GM12801 (cell line): ENCODE data around the gene PA2G4.

ENCODE experiments used
- TF ChIP-seq, protein P1 (sequence below): IDR thresholded peaks from one replicate; pipeline ENCODE4 v1.5.1; 2011; ENCODE audit warnings: control low read depth; ENCODE audit not compliant: insufficient read length; ENCODE audit errors: extremely low read depth

The PA2G4 gene

DNA sequence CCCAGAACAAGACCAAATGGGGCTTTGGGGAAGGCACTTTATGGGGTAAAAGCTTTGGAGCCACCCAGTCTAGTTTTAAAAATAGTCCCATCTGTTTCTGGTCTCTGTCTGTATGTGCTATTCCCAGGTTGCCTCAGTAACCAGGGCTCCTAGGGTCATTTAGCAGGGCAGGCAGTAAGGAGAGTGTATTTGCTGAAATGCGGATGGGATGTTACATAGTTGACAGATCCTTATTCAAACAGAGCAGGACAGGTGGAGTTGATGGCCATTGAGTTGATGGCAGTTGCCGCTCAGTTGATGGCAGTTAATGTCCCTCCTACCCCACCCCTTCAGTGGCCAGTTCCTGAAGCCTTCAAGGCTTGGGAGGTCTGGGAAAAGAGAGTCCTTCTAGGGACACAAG is 18.3 kb downstream of the PA2G4 start:
- TF ChIP-seq, protein P1, sequence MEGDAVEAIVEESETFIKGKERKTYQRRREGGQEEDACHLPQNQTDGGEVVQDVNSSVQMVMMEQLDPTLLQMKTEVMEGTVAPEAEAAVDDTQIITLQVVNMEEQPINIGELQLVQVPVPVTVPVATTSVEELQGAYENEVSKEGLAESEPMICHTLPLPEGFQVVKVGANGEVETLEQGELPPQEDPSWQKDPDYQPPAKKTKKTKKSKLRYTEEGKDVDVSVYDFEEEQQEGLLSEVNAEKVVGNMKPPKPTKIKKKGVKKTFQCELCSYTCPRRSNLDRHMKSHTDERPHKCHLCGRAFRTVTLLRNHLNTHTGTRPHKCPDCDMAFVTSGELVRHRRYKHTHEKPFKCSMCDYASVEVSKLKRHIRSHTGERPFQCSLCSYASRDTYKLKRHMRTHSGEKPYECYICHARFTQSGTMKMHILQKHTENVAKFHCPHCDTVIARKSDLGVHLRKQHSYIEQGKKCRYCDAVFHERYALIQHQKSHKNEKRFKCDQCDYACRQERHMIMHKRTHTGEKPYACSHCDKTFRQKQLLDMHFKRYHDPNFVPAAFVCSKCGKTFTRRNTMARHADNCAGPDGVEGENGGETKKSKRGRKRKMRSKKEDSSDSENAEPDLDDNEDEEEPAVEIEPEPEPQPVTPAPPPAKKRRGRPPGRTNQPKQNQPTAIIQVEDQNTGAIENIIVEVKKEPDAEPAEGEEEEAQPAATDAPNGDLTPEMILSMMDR: no peak

DNA sequence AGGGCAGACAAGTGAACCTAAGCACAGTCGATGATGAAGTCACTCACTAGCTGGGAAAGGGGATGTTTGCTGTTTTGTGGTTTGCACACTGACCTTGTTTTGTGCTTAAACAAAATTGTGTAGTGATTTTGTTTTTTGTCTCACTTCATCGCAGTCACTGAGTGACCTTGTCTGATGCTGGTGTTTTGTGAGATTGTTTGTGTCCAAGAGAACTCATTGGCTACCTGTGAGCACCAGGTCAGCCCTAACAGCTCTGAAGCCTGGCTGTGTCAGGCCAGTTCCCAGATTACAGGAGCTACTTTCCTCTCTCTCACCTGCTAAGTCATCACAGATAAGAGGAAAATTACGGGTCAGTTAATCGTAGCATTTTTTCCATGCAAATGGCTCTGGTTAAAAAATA is 19.8 kb downstream of the PA2G4 start:
- TF ChIP-seq, protein P1: no peak

DNA sequence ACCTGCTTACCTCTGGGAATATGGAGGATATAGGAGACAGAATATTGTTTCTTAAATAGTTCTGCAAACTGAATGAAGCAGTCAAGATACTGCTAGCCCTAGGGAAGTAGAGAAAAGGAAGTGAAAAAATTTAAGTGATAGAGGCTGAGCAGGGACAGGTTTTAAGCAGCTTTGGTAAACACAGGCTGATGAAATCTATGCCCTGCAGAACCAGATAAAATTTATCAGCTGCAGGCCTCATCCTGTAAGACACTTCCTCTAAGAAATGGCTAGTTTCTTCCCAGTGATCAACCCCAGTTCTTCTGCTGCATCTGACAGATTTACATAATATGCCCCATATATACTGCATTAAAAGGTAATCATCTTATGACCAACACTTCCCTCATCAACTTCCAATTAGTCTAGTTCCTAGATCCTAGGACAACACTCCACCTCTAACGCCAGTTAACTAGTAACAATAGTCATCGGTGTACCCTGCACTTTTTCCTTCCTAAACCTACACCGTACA is 22.4 kb downstream of the PA2G4 start:
- TF ChIP-seq, protein P1: no peak

DNA sequence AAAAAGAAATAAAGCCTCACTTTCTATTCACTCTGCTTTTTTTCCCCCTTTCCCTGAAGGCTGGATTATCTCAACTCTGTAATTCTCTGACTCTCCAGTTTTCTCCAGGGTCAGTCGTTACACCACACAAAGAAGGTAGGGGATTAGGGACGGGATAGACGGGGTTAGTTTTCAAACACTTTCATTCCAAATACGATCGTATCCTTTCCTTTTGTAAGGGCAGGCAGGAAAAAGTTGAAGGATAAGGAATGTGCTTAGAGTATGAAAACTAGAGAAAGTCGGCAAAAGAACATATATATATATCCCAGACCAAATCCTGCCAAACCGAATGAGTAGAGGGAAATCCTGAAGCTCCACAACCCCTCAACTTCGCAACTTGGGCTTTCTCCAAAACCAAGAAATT is 23.1 kb downstream of the PA2G4 start:
- TF ChIP-seq, protein P1: no peak

DNA sequence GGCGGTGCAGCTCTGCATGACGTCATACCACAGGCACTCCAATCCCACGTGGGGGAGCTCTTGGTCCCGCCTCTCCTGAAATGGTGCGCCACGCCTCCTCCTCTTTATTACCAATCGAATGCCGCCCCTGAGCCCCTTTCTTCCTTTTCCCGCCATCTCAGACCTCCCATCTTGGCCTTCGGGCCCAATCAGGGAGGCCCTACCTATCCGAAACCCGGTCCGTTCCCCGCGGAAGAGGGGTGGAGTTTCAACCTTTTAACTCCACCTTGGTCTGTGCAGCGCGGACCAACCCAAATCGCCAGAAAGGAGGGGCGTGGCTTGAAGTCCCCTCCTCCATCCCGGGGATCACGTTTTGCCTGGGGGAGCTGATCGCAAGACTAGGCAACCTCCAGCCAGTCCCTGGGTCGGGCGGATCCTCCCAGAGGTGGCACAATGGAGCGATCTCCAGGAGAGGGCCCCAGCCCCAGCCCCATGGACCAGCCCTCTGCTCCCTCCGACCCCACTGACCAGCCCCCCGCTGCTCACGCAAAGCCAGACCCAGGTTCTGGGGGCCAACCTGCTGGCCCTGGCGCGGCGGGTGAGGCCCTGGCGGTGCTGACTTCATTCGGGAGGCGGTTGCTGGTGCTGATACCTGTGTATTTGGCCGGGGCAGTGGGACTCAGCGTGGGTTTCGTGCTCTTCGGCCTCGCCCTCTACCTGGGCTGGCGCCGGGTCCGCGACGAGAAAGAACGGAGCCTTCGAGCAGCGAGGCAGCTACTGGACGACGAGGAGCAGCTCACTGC is 23.7 kb downstream of the PA2G4 start, which contains the start of gene ESYT1:
ESYT1 (plus strand) TSS at position 380 of the 782 bp plus-strand sequence; CDS start at position 433, 53 bp downstream.
- TF ChIP-seq, protein P1: no peak

DNA sequence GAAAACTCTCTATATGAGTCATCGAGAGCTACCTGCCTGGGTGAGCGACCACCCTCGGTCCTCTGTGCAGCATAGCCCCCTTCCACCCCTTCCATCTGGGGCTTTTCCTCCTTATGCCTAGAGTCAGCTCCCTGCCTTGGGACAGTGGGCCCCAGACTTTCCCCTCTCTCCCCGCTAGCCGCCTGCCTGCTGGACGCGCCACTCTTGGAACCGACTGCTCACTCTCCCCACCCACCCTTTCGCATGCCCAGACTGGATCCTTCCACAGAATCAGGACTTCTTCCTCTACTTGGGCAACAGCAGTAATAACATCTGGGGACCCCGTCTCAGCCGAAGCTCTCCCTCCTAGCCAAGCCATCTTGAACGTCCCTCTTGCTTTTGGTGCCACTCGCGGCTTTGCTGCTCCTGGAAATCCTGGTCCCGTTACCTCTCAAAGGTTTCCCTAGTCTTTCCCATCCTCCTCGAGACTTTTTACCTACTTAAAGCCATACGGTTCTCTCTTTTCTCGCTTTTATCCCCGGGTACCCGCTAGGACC is 24.4 kb downstream of the PA2G4 start:
- TF ChIP-seq, protein P1: no peak

DNA sequence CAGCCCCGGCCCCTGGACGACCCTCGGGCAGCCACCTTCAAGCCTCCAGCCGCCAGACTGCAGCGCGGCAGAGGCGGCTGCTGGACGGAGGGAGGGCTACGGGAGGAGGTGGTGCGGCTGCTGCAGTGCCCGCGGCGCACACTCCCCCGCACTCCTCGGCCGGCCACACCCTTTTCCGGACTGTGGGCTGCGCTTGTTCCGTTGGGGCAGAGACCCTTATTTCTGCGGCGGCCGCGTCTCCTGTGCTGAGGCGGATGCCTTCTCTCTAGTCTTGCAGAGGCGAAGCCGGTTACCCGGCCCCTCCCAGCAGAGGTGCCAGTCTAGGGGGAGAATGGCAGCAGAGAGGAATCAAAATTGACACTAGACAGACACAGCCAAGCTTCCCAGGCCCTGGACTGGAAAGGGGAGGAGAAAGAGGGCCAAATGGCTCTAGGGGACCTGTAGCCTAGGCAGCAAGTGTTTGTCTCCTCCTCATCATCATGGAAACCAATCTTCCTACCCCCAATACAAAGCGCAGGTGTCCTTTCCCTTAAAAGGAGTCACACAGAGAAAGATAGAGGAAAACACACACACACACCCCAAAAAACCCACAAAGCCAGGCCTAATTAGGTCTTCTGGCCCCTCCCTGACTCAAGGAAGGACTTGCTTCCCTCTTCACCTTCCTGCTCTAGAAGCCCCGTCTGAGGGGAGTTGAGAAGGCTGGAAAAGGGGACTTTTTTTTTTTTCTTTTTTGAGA is 25.0 kb downstream of the PA2G4 start:
- TF ChIP-seq, protein P1: no peak
